Ecto neural progenitor cell (in vitro differentiated cells): Measurements from ENCODE around the gene ABCD3.
"Not testable (repeated sequence)": the region's sequence is repeated elsewhere in the genome, so short reads cannot be mapped to it uniquely, and the experiment has no call there.

Source experiments
- DNase-seq: peaks from one replicate; pipeline ENCODE4 v3.0.0-alpha.2; 2018; ENCODE audit warnings: low spot score

The ABCD3 gene

DNA sequence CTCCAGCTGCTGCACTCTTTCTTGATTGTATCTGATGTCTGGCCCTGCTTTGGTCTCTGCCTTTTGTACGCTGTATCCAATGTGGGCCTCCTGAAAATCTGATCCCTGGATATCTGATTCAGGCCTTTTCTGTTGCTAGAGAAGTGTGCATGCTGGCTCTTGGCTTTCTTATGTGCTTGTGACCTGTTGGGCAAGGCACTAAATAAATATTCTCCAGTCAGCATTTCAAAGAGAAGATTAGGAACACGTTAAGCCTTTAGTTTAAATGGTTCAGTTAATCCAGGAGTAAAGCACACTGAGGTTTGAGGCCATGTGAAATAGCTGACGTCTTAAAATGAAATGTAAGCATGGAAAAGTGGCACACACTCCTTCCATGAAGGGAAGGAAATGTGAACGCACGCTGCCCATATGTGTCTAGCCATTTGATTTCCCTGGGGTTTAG lies 132.6 kb downstream of the ABCD3 start:
- DNase-seq = no peak

DNA sequence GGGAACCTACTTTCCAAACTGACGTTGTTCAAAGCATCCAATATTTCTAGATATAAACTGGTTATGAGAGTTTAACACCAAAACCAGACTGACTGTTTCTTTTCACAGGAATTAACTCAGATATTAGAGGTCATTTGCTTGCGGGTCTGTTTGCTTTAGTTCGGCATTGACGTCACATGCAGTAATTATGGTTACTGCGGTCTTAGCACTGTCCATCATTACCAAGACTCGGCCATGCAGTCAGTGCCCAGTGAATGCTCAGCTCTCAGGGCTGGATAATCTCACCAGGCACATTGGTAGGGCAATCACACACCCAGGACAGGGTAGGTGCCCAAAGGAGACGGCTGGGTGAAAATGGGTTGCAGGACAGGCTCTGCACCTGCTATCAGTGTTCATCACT lies 133.3 kb downstream of the ABCD3 start:
- DNase-seq = no peak

DNA sequence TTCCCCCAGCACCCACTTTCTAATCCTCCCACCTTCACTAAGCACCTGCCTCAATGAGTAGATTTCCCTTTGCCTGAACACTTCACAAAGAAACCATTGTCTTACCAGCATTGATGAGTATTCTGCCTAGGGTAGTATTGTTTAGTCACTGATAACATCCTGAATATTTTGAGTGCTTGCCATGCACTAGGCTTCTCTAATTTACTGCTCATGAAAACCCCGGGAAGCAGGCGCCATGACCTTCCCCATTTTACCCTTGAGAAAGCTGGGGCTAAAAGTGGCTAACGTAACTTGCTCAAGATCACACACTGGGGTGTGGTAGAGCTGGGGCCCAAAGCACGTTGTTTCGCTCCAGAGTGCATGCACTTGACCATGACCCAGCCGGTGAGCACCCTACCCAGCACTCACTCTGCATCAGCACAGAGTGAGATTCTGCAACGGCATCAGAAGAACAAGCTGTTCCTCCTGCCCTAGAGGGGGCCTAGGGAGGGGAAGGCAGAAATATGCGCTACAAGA lies 133.9 kb downstream of the ABCD3 start:
- DNase-seq = no peak

- no peak for DNase-seq
Measured at GRCh38 chr1:94553323-94553730, 135.1 kb downstream of the ABCD3 start.

GRCh38 chr1:94553931-94554330 lies 135.7 kb downstream of the ABCD3 start:
- no peak for DNase-seq

DNA sequence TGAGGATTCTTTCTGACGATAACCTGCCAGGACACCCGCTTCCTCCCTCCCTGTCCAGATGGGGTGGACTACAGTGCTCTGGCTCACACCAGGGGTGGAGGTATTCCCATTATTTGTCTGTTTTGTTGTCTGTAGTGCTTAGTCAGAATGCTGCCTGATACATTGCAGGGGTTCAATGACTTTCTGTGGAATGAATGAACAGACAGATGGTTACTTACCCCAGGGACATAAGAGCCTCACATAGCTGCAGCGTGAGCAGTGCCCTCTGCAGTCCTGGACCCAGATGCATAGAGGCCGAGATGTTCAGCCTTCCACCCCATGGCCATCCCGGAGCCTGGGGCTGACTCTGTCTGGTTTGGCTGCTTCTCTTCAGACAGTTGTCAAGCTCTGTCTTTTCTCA lies 136.4 kb downstream of the ABCD3 start:
- DNase-seq = no peak

DNA sequence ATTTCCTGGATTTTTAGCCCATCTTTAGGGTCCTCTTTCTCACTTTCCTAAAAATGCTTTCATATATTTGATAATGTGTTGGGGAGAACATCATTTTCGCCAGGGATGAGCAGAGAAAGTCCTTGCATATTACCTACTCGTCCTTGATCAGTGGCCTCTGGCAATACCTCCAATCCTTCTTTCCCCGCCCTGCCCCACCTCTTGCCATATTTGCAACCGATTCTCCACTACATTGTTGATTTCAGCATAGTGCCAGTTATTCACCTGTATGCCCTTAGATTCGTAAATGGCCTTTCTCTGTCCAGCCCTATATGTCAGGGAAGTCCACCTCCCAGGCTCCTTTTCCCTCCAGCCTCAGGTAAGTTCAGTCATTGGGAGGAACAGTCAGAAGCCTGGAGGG lies 136.9 kb downstream of the ABCD3 start:
- DNase-seq = no peak

- no peak for DNase-seq
Measured at GRCh38 chr1:94559921-94560320, 141.7 kb downstream of the ABCD3 start.

DNA sequence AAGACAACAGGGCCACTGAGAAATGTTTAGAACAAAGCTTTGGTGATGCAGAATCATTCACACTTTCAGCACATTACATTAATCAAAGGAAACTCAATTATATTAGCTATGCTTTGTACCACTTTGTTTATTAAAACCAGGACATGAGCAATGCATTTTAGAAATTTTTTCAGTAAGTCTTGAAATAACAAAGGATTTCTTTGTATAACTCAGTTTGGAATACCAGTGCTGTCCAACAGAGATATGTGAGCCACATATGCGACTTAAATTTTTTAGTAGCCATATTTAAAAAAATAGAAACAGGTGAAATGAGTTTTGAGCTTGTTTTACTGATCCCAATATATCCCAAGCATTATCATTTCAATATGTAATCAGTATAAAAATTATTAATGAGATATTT lies 142.1 kb downstream of the ABCD3 start:
- no peak for DNase-seq

DNA sequence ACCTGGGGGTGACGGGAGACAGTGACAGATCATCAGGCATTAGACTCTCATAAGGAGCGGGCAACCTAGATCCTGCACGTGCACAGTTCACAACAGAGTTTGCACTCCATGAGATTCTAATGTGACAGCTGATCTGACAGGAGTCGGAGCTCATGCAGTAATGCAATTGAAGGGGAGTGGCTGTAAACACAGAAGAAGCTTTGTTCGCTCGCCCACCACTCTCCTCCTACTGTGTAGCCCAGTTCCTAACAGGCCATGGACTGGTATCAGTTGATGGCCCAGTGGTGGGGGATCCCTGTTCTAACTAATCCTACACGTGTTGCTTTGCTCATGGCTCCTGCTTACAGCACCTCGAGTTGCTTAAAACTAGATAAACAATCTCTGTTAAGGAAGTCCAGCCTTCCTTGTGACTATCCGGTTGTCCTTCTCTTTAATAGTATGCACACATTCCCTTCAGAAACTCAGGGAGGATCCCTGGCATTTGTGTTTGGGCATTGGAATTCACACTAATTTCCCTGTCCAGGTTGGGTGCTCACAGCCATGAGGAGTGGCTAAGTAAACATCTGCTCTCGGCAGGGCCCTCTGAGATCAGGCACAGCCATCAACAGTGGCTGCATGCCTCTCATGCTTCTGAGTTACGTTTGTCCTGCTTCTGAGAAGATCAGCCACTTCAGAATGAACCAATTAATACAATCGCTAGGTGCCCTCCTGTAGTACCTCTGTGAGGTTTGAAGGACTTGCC lies 144.5 kb downstream of the ABCD3 start:
- DNase-seq = no peak

- no peak for DNase-seq
Measured at GRCh38 chr1:94565901-94566300, 147.7 kb downstream of the ABCD3 start.

GRCh38 chr1:94566436-94566835 lies 148.2 kb downstream of the ABCD3 start:
- DNase-seq = not testable (repeated sequence)

- DNase-seq = not testable (repeated sequence)
Measured at GRCh38 chr1:94567975-94568607, 149.9 kb downstream of the ABCD3 start.
